GM12872 (cell line): ENCODE data around the gene MMP14.

Experiments used
- TF ChIP-seq, protein P1 (sequence below): IDR thresholded peaks from 3 replicates; pipeline ENCODE4 v1.5.1; 2011; ENCODE audit warnings: low read depth, mild to moderate bottlenecking, low read length, moderate library complexity; ENCODE audit not compliant: insufficient read depth

The MMP14 gene

DNA sequence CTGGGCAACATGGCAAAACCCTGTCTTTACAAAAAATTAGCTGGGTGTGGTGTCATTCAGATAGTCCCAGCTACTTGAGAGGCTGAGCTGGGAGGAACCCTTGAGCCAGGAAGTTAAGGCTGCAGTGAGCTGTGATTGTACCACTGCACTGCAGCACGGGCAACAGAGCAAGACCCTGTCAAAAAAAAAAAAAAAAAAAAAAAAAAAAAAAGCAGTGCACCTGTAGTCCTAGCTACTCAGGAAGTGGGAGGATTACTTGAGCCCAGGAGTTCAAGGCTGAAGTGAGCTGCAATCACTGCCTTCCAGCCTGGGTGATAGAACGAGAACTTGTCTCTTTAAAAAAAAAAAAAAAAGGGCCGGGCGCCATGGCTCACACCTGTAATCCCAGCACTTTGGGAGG lies 52.3 kb downstream of the MMP14 start:
- TF ChIP-seq, protein P1, sequence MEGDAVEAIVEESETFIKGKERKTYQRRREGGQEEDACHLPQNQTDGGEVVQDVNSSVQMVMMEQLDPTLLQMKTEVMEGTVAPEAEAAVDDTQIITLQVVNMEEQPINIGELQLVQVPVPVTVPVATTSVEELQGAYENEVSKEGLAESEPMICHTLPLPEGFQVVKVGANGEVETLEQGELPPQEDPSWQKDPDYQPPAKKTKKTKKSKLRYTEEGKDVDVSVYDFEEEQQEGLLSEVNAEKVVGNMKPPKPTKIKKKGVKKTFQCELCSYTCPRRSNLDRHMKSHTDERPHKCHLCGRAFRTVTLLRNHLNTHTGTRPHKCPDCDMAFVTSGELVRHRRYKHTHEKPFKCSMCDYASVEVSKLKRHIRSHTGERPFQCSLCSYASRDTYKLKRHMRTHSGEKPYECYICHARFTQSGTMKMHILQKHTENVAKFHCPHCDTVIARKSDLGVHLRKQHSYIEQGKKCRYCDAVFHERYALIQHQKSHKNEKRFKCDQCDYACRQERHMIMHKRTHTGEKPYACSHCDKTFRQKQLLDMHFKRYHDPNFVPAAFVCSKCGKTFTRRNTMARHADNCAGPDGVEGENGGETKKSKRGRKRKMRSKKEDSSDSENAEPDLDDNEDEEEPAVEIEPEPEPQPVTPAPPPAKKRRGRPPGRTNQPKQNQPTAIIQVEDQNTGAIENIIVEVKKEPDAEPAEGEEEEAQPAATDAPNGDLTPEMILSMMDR: no peak

DNA sequence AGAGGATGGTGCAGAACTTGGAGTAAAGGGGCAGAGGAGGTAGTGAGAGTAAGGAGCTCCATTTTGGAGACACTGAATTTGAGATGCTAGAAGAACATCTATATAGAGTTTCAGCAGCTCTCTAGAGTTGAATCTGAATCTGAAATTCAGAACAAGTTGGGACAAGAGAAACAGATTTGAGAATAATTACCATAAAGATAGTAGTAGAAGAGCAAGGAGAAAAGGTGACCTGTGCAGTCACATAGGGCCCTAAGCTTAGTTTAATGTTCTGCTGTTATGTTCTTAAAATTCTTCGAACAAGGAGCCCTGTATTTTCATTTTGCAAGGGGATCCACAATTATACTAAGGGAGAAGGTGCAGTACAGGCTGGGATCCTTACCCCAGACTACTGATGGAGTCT lies 54.0 kb downstream of the MMP14 start:
- TF ChIP-seq, protein P1: no peak

DNA sequence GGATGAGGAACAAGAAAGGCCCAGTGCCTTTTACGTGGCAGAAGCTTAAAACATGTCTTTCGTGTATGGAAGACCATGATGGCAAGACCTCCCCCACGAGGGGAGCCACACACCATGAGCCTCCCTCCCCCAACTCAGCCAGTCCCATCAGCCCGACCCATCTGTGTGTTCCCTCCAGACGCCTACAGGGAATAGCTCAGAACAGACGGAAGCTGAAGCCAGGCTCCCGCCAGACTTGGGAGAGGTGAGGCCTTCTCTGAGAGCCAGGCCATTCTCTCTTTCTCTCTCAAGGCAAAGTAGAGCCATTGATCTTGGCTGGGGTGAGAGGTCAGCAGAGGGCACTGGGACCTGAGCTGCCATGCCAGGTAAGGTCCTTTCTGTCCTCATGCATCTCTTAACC lies 56.1 kb downstream of the MMP14 start:
- TF ChIP-seq, protein P1: no peak

DNA sequence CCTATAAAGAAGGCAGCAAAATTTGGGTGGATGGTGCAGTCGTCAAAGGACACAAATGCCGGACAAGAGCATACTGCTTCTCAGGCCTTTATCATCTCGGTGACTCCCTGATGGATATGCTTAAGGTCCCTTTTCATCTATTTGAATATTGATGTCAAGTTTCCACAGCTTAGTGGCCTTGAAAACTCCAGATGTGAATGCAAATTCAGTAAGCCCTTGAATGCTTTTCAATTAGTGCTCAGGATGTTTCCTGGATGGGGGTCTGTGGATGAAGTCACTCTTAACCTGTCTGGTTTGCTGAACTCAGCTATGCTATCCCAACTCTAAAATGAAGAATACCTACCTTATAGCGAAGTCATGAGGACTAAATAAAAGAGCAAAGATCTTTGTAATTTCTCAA lies 57.3 kb downstream of the MMP14 start:
- TF ChIP-seq, protein P1: no peak

DNA sequence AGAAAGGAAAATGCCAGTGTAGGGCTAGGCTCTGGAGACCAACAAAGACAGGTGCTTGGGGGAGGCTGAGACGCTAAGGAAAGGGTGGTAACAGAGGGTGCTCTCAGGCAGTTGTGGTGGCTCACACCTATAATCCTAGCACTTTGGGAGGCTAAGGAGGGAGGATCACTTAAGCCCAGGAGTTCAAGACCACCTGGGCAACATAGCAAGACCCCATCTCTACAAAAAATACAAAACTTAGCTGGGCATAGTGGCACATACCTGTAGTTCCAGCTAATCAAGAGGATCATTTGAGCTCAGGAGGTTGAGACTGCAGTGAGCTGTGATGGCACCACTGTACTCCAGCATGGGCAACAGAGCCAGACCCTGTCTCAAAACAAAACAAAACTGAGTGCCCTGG lies 59.0 kb downstream of the MMP14 start:
- TF ChIP-seq, protein P1: no peak

DNA sequence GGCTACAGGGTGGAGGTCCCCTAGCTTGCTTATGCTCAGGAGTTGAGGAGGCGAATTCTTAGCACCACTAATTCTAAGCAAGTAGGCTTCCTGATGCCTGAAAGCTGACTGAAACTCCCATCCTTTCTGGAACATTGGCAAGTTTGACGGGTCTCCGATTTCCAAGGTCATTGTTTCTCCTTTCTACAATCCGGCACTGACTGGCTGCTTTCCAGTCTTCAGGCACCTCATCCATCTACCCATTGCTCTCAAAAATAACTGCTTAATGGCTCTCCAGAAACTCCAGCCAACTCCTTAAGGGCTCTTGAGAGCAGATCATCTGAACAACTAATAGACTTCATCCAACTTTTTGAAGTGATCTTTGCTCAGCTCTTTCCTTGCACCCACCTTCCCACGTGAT lies 60.0 kb downstream of the MMP14 start:
- TF ChIP-seq, protein P1: no peak

DNA sequence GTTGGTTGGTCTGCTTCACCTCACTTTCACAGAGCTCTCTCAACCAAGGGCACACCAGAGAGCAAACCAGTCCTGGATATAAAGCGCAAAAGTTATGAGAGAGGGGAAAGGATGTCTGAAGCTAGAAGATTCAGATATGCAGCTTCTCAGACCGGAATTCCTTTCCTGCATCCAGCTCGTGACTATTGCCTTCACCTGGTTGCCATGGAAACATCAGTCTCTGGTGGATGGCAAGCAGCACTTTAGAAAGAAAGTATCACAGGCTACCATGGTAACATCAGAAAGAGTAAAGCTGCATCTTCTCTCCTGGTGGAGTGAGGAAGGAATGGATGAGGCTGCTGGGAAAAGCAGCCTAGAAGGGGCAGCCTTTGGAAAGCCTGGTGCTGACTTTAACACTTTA lies 60.4 kb downstream of the MMP14 start:
- TF ChIP-seq, protein P1: no peak

DNA sequence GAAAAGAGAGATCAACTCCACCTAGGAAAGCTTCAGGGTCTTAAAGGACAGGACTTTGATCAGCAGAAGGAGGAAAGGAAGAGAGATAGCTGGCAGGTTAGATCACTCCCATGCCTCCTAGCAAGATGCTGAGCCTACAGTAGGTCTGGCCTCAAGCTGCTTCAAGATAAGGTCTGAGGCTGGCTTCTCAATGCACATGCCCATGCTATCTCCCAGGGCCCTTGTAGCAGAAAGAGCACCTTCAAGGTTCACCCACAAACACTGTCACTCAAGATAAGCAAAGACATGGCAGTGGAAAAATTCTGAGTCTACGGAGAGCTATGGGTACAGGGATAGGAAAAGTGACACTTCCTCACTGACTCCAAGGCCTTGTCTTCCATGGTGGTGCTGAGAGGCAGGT lies 61.0 kb downstream of the MMP14 start:
- TF ChIP-seq, protein P1: no peak
